Measurements from ENCODE around the gene TEAD1.

TEAD1 gene

GRCh38 chr11:12667646-12668045 is 6.6 kb upstream of the TEAD1 start:
- DNase-seq, result no peak

- no peak for DNase-seq
Observed at GRCh38 chr11:12668166-12668565, 6.1 kb upstream of the TEAD1 start.

- no peak for DNase-seq
Observed at GRCh38 chr11:12669930-12670329, 4.3 kb upstream of the TEAD1 start.

DNA sequence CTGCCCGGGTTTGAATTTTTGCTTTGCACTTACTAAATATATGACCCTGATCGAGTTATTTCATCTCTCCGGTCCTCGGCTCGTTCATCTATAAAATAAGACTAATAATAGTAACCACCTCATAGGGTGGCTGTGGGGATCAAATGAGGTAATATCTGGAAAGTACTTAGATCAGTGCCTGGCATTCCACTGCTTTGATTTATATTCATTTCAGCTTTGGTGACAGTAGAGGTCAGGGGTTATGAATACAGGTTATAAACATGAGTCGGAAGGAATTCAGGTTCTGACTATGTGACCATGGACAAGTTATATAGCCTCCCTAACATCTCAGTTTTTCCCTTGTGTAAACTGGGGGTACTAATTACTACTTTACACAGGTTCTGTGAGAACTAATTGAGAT is 2.9 kb upstream of the TEAD1 start:
- DNase-seq, result no peak

DNA sequence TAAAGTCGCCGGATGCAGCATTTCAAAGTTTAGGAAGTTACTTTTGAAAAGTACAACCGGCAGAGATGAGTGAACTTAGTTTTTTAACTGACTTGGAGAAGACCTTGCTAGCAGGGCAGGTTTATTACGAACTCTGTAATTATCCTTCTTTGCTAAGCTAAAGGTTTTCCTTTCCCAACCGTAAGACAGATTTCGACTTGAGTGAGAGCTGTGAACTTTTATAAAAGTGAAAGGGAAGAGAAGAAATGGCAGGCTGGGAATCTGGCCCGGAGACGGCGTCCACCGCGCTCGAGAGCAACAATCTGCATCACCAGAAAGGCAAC is 659 bp upstream of the TEAD1 start:
- DNase-seq, result no peak

DNA sequence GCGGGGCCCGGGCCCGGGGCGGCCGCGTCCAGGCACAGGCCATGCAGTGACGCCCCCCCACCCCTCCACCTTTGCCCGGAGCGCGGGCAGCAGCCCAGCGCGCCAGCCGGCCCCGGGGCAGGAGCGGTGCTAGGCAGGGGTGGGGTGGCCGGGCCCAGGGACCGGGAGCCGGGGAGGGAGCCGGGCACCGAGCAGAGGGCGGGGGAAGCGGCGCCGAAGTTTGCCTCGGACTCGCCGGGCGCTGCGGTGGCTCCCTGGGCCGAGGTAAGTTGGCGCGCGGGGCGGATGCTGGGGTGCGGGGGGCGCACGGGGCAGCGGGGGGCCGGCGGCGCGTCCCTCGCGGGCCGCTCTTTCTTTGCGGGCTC is 332 bp downstream of the TEAD1 start:
- peak; percentile 32 for DNase-seq

DNA sequence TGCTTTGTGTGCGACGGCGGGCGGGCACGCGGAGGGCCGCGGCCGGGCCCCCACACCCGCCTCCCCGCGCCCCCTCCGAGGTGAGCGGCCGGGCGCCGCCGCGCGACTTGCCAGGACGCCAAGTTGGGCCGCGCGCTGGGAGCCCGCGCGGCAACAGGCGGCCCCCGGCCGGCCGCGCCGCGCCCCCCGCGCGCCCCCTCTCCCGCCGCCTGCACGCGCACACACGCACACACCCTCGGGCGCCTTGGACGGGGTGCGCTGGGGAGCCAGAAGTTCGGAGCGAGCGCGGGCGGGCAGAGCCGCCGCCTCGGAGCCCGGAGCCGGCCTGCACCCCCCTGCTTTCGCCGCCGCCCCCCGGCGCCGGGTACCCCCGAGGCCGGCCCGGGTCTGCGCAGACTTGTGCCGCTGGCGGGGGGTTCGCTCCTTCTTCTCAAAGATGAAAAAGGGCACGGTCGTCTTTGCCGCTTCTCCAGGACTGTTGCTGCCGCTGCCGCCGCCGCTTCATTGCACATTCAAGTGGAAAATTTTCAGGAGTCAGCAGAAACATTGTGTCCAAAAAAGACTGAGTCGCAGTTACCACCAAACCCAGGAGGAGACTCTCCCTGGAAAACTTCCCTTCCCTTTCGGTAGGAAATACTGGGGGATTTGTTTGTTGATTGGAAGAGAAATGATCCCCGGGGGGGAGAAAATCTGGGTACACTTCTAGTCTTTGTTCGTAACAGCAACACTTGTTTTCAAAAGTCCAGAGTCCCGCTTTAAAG is 895 bp downstream of the TEAD1 start:
- DNase-seq, result no peak

- no peak for DNase-seq
Observed at GRCh38 chr11:12675951-12676711, 1.9 kb downstream of the TEAD1 start.

DNA sequence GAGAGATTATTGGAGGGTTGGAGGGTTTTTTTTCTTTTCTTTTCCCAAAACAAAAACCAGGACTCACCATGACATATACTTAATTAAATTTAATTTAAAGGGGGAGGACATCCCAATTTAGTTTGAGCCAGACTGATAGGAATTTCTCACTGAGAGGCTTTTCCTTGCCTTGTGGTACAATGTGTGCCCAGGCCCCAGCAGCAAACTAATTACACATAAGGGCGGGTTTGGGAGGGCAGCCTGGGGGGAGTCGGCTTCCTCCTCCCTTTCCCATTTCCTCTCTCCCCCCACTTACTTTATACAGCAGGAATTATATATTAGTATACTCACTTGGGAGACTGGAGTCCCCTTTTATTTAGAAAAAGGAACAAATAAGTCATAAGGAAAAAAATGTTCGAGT is 2.9 kb downstream of the TEAD1 start:
- no peak for DNase-seq

- no peak for DNase-seq
Observed at GRCh38 chr11:12678092-12678491, 3.9 kb downstream of the TEAD1 start.

GRCh38 chr11:12678991-12679390 is 4.8 kb downstream of the TEAD1 start:
- no peak for DNase-seq

GRCh38 chr11:12679471-12679870 is 5.2 kb downstream of the TEAD1 start:
- DNase-seq, result no peak

DNA sequence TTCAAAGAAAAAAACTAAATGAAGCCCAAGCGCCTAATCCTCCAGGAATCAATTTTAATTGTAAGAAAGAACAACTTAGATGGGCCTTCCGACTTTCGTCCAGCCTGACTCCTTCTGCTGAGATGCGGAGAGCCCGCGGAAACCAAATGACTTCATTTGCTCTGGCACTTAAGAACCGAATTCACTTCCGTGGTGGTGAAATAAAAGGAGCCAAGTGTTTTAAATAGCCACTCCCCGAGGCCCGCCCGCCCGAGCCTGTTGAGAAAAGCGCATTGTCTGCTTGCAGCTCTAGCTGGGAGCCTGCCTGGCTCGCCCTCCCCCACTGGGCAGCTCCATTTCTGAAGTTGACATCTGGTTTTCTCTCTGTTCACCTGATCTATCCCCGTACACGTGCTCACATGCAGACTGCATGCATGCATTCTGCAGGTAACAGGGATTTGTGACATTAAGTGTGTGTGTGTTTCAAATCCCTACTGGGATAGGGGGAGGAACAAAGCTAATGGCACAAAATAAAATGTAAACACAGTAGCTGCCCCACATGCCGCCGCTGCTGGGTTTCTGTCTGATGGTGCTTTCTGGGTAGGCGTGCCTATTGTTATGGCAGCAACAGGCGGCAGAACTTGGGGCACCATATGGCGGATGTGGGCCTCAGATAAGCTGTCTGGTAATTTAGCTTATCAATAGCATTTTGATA is 6.2 kb downstream of the TEAD1 start:
- DNase-seq, result no peak

DNA sequence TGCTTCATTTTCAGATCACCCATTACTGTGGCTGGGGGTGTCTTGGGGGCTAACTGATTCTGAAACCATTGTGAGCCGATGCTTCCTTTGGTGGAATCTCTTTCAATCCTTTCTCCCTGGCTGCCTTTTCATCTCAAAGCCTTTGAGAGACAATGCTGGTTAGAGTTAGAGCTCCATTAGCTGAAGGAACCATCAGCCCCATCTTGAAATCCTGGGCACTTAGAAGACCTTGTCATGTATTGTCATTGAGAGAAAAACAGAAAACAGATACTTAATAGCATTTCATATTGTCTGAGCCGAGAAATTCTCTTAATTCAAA is 6.7 kb downstream of the TEAD1 start:
- DNase-seq, result no peak

GRCh38 chr11:12681466-12681865 is 7.2 kb downstream of the TEAD1 start:
- DNase-seq, result no peak

DNA sequence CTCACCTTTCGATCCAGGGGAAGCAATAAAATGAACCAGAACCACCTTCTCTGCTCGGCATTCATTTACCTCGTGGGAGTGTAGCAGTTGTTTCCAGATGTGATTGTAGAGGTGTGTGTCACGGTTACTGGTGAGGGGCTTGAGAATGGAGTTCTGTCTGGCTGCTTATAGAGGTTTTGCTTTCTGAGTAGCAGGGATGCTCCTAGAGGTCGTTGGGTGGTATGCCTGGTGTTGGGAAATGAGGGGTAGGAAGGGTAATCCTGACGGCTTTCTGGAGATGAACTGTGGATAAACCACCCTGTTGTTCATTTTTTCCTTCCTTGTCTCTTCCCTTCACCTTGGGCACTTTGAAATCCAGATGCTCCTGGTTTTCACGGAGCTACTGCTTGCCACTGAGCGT is 8.1 kb downstream of the TEAD1 start:
- DNase-seq, result no peak

GRCh38 chr11:12682737-12683500 is 8.7 kb downstream of the TEAD1 start:
- DNase-seq, result no peak

DNA sequence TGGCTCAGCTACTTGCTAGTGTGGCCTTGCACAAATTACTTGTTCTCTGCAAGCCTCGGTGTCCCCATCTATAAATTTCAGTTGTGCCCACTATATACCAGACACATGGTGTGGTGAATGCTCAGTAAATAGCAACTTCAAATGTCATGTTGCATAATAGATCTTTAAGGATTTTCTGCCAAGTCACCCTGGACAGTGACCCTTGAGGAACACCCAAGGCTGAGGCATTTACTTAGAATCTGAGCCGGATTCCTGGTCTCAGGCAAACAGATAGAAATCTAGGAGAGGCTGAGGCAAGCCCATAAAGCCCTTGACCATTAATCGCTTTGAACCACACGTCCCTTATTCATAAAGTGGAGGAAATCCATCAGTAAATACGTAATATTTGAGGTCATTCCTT is 9.7 kb downstream of the TEAD1 start:
- no peak for DNase-seq

DNA sequence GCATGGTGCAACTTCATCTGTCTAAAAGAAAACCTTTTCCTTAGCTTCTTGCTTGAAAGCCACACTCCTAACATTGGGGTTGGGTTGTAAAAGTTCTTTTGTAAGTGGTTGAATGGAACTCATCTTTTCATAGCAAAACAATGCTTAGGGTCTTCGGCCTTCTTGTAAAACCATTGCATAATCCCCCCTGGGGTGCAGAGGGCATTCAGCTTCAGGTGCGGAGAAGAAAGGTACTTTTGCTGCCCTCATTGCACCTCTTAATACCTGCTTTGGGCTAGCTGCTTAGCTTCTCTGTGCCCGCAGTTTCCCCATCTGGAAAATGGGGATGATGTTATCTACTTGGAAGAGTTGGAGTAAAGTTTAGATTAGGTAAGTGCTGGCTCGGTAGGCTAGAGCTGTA is 10.1 kb downstream of the TEAD1 start:
- DNase-seq, result no peak

DNA sequence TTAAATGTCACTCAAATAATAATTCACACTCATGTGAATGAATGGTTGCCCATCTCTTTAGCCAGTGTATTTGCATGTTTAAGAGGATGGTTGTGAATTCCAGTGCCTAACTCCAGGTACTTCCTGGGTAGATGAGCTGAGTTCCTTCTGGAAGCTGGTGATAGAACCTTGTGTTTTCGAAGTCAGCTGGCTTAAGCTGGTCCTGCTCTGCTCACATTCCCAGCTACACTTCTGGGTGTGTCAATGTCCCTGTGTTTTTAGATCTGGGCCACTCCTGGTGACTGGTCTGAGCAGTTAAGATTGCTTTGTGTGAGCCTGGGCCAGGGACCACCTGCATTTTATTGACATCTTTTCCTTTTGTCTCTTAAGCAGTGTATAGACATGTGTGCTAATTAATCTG is 10.6 kb downstream of the TEAD1 start:
- DNase-seq, result no peak

DNA sequence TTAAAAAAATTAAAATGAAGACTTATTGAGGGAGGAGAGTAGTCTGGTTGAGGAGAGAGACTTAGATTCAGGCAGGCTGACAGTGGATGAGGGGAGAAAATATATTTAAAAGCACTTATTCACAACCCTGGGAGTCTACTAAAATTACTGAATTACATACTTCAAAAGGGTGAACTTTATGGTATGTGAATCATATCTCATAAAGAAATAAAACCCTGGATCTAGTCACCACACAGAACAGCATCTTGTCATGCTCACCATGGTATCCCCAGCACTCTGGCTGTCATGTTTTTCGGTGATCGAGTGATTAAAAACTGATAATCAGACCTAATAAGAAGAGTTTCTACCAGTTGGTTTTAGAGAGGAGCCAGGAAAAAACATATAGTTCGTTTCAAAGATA is 11.0 kb downstream of the TEAD1 start:
- DNase-seq, result no peak

GRCh38 chr11:12686246-12687060 is 12.2 kb downstream of the TEAD1 start:
- no peak for DNase-seq

GRCh38 chr11:12687216-12687623 is 13.0 kb downstream of the TEAD1 start:
- no peak for DNase-seq

Data from stimulated activated CD8-positive, alpha-beta memory T cell treated with anti-CD3 and anti-CD28 coated beads, Interleukin-4, amount 100 ng/mL, for 48 hours (primary cell).